Placental pericyte (primary cell): ENCODE results near the gene RAB26. TPM values are rescaled to one million over a fixed set of nuclear protein-coding genes. Genes with fewer than 3 reads are reported as not detected.

Experiments
- small RNA-seq: library from RNA; depleted of rRNA; stranded (forward); fragments of <200 nt; gene quantifications from one replicate; pipeline ENCODE3, GENCODE V24; 2012; ENCODE audit warnings: low replicate concordance
- total RNA-seq: library from RNA; depleted of rRNA; stranded (reverse); fragments of >200 nt; gene quantifications from 2 replicates; pipeline ENCODE4 v1.2.3, GENCODE V29; 2012

Gene RAB26, protein sequence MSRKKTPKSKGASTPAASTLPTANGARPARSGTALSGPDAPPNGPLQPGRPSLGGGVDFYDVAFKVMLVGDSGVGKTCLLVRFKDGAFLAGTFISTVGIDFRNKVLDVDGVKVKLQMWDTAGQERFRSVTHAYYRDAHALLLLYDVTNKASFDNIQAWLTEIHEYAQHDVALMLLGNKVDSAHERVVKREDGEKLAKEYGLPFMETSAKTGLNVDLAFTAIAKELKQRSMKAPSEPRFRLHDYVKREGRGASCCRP
- total RNA-seq, result 1.4 and 1.5 TPM in 2 replicates

GRCh38 chr16:2147981-2148671, at the start of gene RAB26:
Gene RAB26 (plus strand): TSS chr16:2148625. CDS start chr16:2148784, 159 bp downstream.

DNA sequence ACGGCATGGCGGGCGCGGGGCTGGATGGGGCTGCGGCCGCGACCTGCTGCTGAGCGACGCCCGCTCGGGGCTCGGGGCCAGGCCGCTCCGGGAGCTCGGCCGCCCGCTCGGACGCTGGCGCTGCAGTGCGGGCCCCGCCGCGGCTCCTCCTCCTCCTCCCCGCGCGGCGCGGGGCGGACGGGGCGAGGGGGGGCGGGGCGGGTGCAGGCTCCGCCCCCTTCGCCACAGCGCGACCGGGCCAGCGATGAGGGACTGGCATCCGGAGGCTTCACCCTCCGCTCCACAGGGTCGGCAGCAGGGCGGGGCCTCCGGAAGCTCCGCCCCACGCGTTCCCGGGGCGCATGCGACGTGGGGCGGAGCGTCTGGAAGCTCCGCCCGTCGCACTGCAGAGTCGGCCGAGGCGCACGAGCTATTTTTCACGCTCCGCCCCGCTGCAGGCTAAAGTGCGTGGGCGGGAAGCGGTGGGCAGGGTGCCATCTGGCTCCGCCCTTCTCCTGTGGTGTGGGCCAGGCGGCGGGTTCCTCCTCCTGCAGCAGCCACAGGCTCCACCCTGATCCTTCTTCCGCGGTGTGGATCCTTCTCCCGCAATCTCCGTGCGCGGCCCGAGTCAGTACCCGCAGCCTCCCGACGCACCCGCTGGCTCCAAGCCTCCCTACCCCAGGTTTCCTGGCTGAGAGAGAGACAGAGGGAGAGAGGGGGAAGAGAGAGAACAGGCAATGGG, 12.5 kb upstream of the RAB26 start, which contains the start of gene PKD1:
PKD1 (minus strand) TSS at position 129 of the 721 bp plus-strand sequence. CDS start 209 bp downstream, outside the sequence.

GRCh38 chr16:2155091-2155950, 6.9 kb downstream of the RAB26 start, which contains the start of gene TRAF7:
Gene TRAF7 (plus strand): TSS chr16:2155782. CDS start chr16:2163921, 8,139 bp downstream.

DNA sequence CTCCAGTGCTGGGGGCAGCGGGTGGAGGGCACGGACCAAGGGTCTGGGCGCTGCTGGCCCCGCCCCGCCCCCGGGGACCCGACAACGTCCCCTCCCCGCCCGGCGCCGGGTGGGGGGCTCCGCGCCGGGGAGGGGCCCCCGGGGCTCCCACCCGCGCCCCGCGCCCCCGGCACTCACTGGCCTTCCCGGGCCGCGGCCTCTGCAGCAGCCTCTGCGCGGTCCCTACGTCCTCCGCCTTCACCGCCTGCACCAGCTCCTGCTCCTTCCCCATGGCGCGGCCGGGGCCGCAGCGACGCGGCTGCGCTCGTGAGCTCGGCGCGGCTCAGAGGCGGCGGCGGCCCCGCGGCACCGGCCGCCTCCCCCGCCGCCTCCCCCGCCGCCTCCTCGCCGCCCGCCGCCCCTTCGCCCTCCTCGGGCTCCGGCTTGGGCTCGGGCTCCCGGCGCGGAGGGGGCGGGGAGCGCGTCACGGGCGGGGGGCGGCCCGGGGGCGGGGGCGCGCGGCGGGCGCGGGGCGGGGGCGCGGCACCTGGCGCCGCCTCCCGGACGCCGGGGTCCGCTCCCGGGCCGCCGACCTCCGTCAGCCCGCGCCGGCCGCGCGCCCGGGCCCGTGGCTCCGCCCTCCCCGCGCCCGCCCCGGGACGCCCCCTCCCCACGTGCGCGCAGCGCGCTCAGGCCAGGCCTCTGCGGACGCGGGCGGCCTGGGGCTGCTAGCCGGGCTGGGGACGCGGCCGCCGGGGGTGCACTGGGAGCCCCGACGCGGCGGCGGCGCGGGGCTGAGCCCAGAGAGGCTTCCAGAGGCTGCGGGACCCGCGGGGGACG, 47.9 kb downstream of the RAB26 start, which contains the start of gene CASKIN1:
CASKIN1 (minus strand) TSS at position 444 of the 819 bp plus-strand sequence; CDS start at position 271, 173 bp downstream.

Small RNAs within 50 kb of the gene (small RNA-seq; reads per million reads assigned to genes)
- gene MIR3180-5 (not detected), gene MIR4516 (not detected), gene RF00019 (not detected), gene SNORD60 (not detected)

Other genes starting within 250 kb of the RAB26 start
- gene HS3ST6, start 230.2 kb upstream of the RAB26 start, total RNA-seq, result not detected in 2 replicates
- gene MSRB1, start 205.4 kb upstream of the RAB26 start, total RNA-seq, result 13.3 and 15.3 TPM in 2 replicates
- gene RPL3L, start 193.9 kb upstream of the RAB26 start, total RNA-seq, result not detected in 2 replicates
- 103 and 191 TPM in 2 replicates for gene NDUFB10, start 189.1 kb upstream of the RAB26 start, total RNA-seq
- 1,155 and 3,788 TPM in 2 replicates for gene RPS2, start 183.8 kb upstream of the RAB26 start, total RNA-seq
- 0.43 TPM in 1 of 2 replicates, not detected in the other for gene RNF151, start 181.8 kb upstream of the RAB26 start, total RNA-seq
- gene TBL3, start 176.6 kb upstream of the RAB26 start, total RNA-seq, result 49.8 and 57.6 TPM in 2 replicates
- 0.44 TPM in 1 of 2 replicates, not detected in the other for gene NOXO1, start 167.2 kb upstream of the RAB26 start, total RNA-seq
- gene GFER, start 164.4 kb upstream of the RAB26 start, total RNA-seq, result 14.6 and 15.3 TPM in 2 replicates
- 0.86 and 5.7 TPM in 2 replicates for gene SYNGR3, start 158.7 kb upstream of the RAB26 start, total RNA-seq
- 39.2 and 54.9 TPM in 2 replicates for gene ZNF598, start 138.8 kb upstream of the RAB26 start, total RNA-seq
- gene NPW, start 128.8 kb upstream of the RAB26 start, total RNA-seq, result 0.22 and 1.0 TPM in 2 replicates
- 53.2 and 107 TPM in 2 replicates for gene NHERF2, start 121.7 kb upstream of the RAB26 start, total RNA-seq
- gene NTHL1, start 100.8 kb upstream of the RAB26 start, total RNA-seq, result 17.3 and 33.6 TPM in 2 replicates
- gene TSC2, start 100.6 kb upstream of the RAB26 start, total RNA-seq, result 70.2 and 86.8 TPM in 2 replicates
- 159 and 223 TPM in 2 replicates for gene PKD1, start 12.7 kb upstream of the RAB26 start, total RNA-seq
- 72.4 and 77.7 TPM in 2 replicates for gene TRAF7, start 7.2 kb downstream of the RAB26 start, total RNA-seq
- under 0.01 and 0.22 TPM in 2 replicates for gene CASKIN1, start 48.0 kb downstream of the RAB26 start, total RNA-seq
- 37.4 and 39.2 TPM in 2 replicates for gene MLST8, start 56.8 kb downstream of the RAB26 start, total RNA-seq
- 1.5 and 1.9 TPM in 2 replicates for gene BRICD5, start 62.2 kb downstream of the RAB26 start, total RNA-seq
- 12.7 and 33.9 TPM in 2 replicates for gene PGP, start 66.2 kb downstream of the RAB26 start, total RNA-seq
- gene E4F1, start 75.0 kb downstream of the RAB26 start, total RNA-seq, result 28.0 and 42.5 TPM in 2 replicates
- gene DNASE1L2, start 87.8 kb downstream of the RAB26 start, total RNA-seq, result 0.86 and 1.1 TPM in 2 replicates
- gene ECI1, start 103.0 kb downstream of the RAB26 start, total RNA-seq, result 37.9 and 42.7 TPM in 2 replicates
- 103 and 122 TPM in 2 replicates for gene RNPS1, start 119.5 kb downstream of the RAB26 start, total RNA-seq
- 0.72 and 3.5 TPM in 2 replicates for gene ABCA3, start 192.1 kb downstream of the RAB26 start, total RNA-seq